HG03108 (cell line): ENCODE data around the gene HTR1E.
"Not testable (repeated sequence)": the region's sequence is repeated elsewhere in the genome, so short reads cannot be mapped to it uniquely, and the experiment has no call there.

ENCODE experiments used
- ATAC-seq: cut with Tn5 transposase; IDR thresholded peaks from one replicate; pipeline ENCODE4 v1.9.1; 2021; ENCODE audit warnings: moderate library complexity; ENCODE audit not compliant: unreplicated experiment

HTR1E gene

GRCh38 chr6:86969573-86969972 is 32.2 kb downstream of the HTR1E start:
- no peak for ATAC-seq

DNA sequence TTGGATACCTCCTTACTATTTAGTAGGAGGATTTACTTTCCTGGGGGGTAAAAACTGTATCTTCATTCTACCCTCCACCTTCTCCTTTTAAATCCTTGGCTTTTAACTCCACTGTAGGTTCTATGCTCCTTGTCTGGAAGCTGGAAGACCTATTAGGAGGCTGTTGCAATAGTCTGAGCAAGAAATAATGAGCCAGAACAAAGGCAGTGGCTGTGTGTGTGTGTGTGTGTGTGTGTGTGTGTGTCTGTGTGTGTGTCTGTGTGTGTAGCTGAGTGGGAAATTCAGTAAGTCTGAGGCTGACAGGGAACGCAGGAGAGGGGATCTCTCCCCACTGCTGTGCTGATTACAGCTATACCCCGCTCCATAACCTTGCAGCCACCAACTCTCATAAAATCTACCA is 35.8 kb downstream of the HTR1E start:
- no peak for ATAC-seq

DNA sequence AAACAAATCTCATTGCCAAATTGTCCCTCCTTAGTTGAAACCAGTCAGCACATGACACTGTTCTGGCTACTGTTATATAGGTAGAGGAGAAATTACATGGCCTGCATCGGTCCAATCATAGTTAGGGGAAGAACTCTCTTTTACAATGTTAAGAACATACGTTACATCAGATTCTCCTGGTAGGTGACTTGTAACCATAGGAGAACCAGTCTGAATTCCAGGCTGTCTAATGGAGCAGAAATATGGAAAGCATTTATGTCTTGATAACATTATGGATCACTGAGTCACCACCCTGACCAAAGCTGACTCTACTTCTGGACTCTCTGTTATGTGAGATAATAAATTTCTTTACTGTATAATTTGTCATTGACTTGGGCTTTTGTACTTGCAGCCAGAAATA is 40.9 kb downstream of the HTR1E start:
- ATAC-seq: no peak

GRCh38 chr6:87001494-87001893 is 64.2 kb downstream of the HTR1E start:
- no peak for ATAC-seq

DNA sequence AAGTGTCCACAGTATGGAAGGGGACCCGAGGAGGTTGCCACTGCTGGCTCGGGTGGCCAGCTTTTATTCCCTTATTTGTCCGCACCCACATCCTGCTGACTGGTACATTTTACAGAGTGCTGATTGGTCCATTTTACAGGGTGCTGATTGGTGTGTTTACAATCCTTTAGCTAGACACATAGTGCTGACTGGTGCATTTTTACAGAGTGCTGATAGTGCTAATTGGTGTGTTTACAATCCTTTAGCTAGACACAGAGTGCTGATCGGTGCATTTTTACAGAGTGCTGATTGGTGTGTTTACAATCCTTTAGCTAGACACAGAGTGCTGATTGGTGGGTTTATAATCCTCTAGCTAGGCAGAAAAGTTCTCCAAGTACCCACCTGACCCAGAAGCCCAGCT is 65.1 kb downstream of the HTR1E start:
- ATAC-seq: not testable (repeated sequence)

- not testable (repeated sequence) for ATAC-seq
Observed at GRCh38 chr6:87006541-87006940, 69.2 kb downstream of the HTR1E start.

DNA sequence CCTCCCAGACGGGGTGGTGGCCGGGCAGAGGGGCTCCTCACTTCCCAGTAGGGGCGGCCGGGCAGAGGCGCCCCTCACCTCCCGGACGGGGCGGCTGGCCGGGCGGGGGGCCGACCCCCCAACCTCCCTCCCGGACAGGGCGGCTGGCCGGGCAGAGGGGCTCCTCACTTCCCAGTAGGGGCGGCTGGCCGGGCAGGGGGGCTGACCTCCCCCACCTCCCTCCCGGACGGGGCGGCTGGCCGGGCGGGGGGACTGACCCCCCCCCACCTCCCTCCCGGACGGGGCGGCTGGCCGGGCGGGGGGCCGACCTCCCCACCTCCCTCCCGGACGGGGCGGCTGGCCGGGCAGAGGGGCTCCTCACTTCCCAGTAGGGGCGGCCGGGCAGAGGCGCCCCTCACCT is 72.3 kb downstream of the HTR1E start:
- not testable (repeated sequence) for ATAC-seq

- ATAC-seq: no peak
Observed at GRCh38 chr6:87012035-87012434, 74.7 kb downstream of the HTR1E start.

DNA sequence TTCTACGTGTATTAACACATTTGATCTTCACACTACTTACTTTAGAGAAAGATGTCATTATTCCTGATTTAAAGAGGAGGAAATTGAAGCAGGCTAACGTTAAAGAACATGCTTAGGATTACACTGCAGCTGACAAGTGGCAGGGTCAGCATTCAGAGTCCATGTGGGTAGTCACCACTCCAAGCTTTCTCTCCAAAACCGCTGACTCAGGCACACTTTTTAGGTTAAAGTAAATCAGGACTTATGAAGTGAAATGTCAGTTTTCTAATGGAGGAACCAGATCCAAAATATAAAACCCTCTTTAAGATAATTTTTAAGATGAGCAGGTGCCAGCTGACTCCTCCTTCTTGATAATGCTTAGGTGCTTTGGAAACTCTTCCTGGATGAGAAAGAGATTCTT is 75.4 kb downstream of the HTR1E start:
- no peak for ATAC-seq

DNA sequence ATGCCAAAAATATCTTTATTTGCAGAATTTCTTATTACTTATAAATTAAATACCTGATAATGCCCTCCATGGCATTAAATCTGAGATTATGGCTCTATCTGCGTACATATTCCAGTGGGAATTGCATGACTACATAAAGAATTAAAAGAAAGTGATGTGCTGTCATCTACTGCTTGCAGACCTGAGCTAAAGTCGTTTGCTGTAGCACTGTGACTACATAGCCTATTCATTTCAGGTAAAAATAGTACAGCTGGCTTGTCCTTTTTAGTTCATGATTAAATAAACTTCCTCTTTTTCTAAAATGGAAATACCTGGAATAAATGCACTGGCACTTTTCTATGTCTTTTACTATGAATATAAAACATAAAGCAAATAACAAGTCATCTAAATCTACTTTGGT is 79.4 kb downstream of the HTR1E start:
- ATAC-seq: no peak

- ATAC-seq: no peak
Observed at GRCh38 chr6:87027021-87027420, 89.7 kb downstream of the HTR1E start.

- ATAC-seq: no peak
Observed at GRCh38 chr6:87029711-87030314, 92.5 kb downstream of the HTR1E start.

DNA sequence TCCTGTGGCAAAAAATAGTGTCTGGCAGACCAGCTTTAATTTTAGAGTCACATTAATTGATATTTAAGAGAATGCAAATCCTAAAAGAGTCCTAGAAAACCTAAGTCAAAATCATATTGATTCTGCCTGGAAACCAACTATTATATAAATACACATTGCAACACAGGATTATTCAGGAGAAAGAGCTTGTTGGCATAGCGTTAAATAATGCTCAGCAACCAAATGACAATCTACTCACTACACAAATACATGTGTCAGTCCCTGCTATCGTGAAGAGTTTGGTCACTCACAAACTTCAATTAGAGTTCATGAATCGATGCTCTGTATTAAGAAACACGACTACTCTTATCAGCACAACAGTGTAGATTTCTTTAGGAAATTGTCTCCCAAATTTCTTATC is 103.4 kb downstream of the HTR1E start:
- no peak for ATAC-seq

GRCh38 chr6:87045521-87046075 is 108.3 kb downstream of the HTR1E start:
- no peak for ATAC-seq

DNA sequence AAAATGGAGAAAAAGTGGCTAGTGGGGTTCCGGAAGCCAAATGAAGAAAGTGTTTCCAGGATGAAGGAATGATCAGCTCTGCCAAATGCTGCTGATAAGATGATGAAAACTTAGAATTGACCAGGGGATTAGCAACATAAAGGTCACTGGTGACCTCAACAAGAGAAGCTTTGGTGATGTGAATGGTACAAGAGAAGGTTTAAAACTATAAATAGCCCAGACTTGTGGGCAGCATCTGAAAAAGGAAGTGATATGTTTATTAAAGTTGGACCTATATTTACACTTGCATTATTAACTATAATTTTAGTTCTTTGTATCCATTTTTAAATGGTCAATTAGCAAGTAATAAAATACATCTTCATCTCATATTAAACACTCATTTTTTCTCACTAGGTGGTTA is 112.5 kb downstream of the HTR1E start:
- no peak for ATAC-seq

- ATAC-seq: no peak
Observed at GRCh38 chr6:87053312-87053711, 116.0 kb downstream of the HTR1E start.

DNA sequence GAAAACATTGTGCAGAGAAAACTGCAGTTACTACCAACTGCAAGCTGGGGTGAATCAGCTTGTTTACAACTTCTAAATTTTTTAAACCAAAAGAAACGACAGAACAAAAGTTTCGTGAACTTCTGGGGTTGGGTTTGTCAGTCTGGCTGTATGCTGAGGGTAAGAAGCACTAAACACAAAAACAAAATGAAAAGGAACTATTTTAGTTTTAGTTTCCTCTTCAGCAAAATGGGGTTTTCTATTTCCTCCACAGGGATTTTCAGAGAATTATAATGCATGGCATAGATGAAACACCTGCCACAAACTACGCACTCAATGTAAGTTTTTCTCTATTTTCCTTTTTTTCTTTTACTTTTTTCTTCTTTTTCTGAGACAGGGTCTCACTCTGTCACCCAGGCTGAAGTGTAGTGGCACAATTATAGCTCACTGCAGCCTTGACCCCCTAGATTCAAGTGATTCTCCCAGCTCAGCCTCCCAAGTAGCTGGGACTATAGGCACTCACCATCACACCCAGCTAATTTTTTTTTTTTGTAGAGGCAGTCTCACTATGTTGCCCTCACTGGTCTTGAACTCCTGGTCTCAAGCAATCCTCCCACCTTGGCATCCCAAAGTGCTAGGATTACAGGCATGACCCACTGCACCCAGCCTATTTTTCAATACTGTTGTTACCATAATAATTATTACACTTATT is 117.0 kb downstream of the HTR1E start:
- no peak for ATAC-seq

- no peak for ATAC-seq
Observed at GRCh38 chr6:87059943-87060342, 122.6 kb downstream of the HTR1E start.

DNA sequence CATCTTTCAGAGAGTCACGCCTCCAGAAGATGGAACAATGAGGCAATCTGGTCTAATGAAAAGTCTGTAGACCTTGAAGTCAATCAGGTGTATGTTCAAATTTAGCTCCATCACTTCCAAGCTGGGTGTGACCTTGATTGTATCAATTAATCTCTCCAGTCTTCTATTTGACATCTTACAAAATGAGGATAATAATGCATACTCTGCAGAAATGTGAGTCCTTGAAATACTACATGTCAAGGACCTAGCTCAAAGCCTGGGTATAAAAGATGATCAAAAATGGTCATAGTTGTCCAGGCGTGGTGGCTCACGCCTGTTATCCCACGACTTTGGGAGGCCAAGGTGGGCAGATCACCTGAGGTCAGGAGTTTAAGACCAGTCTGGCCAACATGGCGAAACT is 127.8 kb downstream of the HTR1E start:
- no peak for ATAC-seq
